HG03342 (cell line): ENCODE measurements around the gene ABR.

Source experiments
- ATAC-seq: cut with Tn5 transposase; IDR thresholded peaks from one replicate; pipeline ENCODE4 v1.9.1; 2021; ENCODE audit warnings: mild to moderate bottlenecking, moderate library complexity; ENCODE audit not compliant: unreplicated experiment

ABR gene

DNA sequence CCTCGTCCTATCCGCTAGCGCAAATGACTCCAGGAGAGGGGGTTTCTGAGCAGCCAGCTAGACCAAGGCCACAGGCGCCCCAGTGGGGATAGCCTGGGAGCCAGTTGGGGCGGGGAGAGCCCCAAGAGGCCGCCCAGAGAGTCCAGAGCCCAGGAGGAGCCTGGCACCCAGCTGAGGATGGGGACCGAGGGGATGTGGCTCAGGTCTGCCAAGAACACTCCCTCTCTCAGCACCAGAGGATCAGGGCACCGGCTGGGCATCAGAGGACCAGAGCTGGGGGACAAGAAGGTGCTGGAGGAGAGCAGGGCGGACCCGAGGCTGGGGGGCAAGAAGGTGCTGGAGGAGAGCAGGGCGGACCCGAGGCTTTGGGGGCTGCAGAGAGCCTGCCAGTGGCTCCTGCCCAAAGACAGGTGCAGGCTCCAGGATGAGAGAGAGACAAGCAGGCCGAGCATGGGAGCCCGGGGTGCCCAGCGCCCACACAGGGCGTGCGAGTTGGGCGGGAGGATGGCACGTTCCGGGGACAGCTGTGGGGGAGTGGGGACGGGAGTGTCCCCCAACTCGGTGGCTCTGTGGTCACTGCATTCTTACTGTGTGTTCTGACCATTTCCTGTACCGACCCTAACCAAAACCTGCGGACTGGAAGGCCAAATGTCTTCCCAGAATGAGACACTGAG lies 143.5 kb downstream of the ABR start:
- no peak for ATAC-seq

DNA sequence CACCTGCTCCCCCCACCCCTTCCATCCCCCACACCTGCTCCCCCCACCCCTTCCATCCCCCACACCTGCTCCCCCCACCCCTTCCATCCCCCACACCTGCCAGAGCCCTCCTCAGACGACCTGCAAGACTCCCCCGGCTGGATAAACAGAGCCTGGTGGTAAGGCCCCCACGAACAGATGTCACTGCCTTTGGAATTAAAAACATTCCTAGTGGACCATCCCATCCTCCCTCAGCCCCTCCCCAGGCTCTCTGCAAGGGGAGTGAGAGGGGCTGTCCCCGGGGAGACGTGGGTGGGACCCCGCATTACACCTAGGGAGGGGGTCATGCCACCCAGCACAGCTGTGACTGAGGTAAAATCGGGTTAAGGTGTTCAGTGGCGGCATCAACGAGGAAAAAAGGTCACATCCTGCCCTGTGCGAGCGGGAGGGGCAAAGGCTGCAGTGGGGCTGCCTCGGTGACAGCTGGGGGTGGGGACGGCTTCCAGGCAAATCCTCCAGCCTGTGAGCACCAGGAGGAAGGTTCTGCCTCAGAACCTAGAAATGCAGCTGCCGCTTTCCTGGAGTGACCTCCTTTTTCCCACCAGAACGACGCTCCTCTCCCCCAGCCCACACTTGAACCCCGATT lies 144.1 kb downstream of the ABR start:
- ATAC-seq: no peak

DNA sequence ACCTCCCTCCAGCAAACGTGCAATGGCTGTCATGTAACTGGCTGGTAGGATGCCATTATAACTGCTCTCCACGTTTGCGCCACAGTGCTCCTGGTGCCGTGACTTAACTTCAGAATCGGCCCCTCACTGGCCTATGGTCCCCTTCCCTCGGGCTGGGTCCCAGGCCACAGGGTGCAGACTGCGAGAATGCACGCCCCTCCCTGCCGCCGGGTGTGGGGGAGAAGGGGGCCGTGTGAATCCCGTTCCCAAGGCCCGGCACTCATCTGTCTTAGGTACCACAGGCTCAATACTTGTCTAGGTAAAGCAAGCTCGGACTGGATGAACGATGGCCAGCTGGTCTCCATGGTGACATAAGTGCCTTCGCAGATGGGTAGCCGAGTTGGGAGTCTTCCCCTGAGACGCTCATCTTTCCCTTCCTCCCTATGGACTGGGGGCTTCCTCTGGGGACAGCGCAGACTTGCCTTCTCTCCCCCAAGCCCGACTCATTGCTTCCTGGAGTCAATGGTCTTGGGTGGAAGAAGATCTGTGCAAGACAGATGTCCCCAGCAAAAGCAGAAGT lies 145.1 kb downstream of the ABR start:
- ATAC-seq: no peak

DNA sequence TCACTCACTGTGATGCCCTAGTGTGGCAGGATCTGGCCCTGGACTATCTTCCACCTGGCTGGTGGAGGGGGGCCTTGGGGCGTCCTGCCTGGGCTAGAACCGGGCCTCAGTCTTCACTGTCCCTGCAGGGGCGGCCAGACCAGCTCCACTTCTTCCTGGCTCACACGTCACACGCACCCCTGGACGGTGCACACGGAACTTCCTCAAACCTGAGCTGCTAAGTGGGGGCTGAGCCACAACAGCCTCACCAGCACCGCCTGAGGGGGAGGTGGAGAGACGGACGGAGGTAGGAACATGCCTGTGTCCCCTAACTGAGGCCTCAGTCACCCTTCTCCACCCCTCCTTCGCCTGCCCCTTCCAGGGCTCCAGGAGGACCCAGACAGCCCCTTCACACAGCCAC lies 146.3 kb downstream of the ABR start:
- ATAC-seq: no peak

DNA sequence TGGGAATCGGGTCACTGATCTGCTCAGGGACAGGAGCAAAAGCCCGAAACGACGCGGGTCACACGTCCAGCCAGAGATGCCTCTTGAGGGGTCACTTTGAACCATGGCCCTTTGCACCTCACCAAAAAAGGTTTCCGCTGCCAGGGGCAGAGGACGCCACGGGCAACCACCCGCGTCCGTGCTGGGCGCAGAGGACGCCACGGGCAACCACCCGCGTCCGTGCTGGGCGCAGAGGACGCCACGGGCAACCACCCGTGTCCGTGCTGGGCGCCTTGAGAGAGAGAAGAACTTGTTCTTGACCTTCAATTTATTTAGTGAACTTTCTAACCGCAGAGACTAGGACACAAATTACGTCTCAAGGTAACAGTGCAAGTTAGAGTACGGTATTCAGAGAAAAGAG lies 147.4 kb downstream of the ABR start:
- no peak for ATAC-seq

DNA sequence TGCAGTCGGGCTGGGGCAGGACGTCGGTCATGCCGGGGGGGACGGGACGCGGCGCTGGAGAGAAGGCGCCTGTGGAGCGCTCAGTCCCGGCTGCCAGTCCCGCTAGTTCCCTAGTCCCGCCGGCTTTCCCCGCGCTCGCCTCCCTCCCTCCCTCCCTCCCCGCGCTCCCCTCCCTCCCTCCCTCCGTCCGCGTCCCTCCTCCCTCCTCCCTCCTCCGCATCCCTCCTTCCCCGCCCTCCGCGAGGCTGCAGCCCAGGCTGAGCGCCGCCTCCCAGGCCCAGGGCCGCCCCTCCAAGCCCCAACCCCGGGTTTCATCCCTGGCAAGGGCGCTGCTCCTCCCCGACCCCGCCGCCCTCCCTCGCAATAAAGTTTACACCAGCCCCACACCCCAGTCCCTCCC lies 148.1 kb downstream of the ABR start:
- no peak for ATAC-seq

DNA sequence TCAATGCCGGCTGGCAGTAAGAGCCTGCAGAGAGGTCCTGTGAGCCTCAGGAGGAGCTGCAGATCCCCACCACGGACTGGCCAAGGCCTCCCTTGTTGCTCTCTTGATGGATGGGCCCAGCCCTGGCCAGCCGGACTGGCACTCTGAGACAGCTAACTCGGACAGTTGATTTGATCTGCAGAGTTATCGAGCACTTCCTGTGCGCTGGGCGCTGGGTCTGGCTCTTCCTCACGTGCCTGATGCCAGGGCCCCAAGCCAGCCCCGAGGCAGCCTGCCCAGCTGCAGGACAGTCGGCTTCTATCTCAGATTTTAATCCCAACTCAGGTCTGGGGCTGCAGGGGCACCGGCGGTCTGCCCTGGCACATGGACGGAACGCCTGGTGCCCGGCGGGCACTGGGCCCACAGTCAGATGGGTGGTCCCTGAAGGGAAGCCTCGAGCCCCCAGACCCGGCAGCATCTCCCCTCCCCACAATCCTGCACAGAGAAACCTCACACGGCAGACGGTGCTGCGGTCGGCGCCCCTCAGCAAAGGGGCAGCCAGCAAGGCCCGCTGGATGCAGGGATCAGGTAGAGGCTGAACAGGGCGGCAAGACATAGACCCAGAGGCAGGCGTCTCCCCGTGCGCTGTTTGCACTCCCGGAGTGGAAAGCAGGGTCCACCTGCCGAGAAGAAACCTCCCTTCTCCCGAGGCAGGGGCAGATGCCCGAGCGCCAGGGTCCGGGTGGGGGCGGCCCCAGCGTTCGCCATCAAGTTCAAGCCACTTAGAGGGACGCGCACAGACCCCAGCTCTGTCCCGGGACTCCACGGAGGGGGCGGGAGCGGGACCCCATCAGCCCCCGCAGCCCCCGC lies 148.9 kb downstream of the ABR start:
- ATAC-seq: no peak

DNA sequence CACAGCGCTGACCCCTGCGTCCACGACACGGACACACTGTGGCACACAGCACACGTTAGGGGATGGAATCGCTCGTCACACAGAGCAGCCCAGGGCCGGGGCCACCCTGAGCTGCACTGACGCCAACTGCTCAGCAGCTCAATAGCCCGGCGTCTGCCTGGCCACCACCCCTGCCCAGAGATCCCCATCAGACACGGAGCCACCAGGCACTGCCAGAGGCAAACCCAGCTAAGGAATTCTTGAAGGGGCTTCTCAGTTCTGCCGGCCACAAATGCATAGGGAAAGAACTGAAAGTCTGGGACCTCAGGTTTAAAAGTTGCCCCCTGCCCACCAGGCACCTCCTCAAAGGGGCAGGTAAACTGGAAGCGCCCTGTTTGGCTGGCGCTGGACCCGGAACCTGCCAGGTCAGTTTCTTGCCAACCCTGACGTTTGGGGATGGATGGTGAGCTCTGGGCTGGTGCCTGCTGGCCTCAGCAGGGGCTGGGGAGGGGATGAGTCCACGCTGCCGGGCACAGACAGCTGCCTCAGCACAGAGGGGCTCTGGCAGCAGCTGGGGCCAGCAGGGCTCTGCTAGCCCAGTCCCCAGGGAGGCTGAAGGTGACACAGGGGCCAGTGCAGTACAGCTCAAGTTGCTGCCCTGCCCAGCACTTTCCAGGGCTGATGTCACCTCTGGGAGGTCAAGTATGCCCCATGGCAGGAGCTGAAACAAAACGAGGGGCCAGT lies 149.7 kb downstream of the ABR start:
- ATAC-seq: no peak

DNA sequence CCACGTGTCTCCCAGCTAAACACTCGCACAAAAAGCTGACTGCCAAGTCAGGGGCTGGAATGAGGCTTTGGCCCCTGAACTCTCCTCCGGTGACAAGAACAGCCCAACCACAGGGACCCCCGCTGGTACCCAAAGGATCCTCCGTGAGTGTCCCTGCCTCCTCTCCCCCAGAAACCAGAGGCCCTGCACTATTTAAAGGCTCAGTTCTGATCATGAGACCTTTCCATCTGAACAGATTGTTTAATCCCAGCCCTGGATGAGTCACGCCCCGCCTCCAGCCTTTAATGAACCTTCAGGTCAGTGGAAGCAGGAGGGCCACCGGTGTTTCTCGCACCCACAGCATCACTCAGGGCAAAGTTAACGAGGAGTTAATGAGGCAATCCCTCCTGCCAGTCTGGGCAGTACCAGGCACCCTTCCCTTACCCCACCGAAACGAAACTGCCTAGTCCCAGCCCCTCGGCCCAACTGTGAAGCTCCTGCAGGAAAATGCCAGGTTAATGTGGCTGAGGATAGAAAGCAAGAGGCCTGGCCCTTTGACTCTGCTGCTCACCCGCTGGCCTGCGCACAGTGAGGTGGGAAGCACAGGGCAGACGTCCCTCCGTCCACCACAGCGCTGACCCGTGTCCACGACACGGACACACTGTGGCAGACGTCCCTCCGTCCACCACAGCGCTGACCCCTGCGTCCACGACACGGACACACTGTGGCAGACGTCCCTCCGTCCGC lies 150.4 kb downstream of the ABR start:
- ATAC-seq: no peak

DNA sequence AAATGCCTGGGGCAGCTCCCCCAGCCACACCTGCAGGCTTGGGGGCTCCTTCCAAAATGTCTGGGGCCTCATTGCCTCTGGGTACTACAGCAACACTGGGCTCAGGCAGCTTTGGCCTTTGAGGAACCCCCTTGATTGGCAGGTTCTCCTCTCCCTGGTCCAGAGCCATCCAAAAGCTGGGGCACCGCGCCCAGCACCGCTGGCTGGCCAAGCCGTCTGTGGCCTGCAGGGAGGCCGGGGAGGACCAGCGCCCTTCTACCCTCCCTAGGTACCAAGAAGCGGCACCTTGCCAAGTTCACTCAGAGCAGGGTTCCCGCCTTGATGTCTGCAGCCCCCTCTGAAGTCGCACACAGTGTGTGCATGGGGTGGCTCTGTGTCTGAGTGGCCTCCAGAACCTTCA lies 152.7 kb downstream of the ABR start:
- no peak for ATAC-seq

DNA sequence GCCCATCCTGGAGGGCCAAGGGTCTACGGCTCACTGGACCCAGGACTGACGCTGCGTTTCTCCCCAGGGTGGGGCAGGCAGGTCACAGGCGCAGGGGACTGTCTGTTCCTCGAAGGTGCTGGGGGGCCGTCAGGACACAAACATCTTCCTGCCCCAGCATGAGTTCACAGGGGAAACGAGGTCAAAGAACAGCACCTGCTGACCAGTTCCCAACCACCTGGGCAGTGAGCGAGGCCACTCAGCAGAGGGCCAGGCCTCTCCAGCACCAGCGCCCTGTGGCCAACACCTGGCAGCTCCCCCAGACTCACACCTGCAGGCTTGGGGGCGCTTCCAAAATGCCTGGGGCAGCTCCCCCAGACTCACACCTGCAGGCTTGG lies 153.2 kb downstream of the ABR start:
- ATAC-seq: no peak

DNA sequence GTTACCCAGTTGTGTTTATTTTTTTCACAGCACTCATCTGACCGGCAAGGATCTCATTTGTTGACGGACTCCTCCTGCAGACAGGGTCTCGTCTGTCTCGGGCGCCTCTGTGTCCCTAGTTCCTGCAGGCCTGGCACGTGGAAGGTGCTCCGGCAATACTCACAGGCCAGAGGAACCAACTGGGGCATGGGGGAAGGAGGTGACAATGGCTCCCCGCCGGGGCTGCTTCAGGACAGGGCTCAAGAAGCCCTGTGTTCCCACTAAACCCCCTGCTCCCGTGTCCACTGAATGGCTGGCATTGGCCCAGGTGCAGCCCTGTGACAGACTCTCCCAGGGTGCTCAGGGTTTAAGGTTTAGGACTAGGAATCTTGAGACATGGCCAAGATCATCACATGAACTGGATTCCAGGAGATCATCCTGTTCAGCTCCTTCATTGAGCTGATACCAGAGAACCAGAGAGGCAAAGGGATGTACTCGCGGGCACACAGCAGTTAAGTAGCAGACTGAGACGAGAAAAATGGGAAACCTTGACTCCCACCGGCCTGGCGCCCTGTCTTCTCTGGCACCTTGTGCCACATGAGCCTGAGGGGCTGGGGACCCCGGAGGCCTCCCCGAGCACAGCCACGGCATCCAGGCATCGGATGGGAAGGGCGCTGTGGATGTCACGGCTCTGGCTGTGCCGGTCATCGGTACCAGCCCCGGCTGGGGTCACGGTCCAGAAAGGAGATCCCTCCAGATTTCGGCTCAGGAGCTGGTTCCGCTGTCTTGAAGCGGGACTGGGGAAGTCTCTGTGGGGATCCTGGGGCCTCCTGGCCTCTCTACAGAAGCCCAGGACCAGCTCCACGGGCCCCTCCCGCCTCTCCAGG lies 153.8 kb downstream of the ABR start:
- ATAC-seq: no peak

DNA sequence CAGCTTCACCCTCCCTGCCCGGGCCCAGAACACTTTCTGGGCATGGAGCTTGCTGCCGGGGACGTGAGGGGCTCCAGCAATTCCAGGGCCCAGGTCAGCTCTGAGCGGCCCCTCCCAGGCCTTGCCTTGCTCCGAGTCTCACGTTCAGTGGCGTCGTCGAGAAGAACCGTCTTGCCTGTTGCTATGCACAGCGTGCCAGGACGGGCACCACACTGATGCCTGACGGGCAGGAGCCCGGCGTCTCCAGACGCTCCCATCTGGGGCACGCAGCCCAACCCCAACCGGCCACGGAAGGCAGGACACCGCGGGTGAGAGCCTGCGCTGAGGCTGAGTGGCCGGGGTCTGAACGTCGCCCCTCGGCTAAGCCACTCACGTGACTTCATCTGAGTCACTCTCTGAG lies 155.7 kb downstream of the ABR start:
- no peak for ATAC-seq

DNA sequence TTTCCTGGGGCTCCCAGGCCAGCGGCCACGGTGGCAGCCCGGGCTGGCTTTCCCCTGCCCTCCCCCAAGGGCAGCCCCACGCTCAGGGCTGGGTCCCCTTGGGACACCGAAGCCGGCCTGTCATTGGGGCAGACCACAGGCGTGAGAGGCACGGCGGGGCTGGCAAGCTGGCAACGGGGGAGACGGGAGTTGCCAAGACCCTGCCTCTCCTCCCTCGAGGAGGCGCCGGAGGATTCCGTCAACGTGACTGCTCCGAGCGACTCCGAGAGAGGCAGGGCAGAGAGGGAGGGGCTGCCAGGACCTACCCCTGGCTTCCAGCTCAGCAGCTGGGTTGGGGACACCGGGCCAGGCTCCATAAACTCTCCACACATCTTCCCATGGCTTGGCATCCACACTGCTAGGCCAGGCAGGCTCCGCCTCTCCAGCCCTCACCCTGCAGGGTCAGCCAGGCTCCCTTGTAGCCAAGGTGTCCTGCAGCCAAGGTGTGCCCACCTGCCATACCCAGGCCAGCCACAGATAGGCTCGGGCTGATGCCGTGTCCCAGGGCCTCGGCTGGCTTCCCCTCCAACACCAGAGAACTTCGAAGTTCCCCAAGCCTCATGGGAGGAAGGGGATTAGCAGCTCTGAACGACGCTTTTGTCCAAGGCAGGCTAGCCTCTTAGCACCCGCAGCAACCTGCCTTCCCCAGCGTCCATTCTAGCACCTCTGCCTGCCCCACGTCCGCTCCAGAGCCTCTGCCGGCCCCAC lies 157.3 kb downstream of the ABR start:
- no peak for ATAC-seq

DNA sequence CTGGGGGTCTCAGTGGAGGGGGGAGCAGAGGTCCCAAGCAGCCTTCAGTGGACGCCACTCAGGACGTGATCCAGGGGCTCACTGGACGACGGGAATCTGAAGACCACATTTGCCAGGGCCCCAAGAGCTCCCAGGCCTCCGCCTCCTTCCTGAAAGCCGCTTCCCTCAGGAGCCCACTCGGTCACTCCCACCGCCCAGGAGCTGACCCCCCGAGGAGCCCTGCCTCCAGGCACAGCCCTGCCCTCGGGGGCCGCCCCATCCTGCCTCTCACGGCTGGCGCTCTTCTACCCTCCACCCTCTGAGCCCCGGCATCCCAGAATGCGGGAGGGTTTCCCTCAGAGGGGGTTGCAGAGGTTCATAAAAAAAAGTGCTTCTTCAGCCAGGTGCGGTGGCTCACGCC lies 158.6 kb downstream of the ABR start:
- ATAC-seq: no peak

DNA sequence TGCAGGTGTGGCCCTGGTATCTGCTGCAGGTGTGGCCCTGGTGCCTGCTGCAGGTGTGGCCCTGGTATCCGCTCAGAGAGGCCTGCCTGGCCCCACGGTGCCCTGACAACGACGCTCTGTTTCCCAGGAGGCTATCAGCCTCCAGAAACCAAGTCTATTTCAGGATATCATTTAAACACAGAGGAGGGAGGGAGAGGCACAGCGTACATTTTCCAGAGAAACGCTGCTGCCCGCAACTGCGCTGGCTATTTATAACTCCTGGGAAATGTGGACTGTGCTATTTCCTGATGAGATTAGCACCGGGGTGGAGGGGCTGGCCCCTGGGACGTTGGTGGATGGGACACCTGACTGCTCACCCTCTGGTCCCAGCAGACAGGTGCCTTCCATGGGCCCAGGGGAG lies 160.3 kb downstream of the ABR start:
- ATAC-seq: no peak

DNA sequence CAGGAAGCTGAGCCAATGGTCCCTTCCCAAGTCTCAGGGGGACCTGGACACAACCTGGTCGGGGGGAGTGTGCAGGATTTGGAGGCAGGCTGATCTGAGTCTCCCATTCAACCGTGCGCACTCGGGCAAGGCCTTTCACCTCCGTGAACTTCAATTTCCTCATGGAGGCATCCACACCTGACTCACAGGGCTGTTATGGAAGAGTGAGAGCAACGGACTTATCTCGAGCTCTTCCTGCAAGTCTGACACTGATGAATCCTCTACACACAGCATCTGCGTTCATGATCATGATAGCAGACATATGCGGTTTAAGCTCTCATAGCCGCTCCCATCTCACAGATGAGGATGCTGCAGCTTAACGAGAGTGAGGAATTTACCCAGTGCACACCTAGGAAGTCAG lies 161.2 kb downstream of the ABR start:
- no peak for ATAC-seq

DNA sequence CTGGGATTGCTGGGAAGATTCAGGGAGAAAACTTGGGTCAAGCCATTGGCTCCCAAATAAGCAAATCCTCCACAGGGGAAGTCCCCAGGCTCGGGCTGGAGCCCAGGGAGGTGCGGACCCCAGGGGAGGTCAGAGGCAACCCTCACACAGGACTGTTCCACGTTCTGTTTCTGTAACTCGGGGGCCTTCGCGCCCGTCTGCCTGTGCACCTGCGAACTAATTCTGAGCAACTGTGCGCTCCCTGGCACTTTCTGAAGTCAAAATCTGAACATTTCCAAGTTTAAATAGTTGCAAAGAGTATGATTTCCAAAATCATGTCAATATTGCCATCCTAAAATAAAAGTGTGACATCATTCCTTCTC lies 166.1 kb downstream of the ABR start:
- ATAC-seq: no peak
